Uterus (tissue), 2 donors: ENCODE measurements around the gene HNRNPUL1.

Experiments used
- CTCF ChIP-seq, 4 experiments: fragments of 200-600 bp in 2 of 4; fragments of 450-650 bp in 2 of 4; sonication (generic) in 2 of 4; IDR thresholded peaks; one replicate each; pipeline ENCODE4 v1.5.1; 2016 to 2019; ENCODE audit warnings: antibody characterized with exemption in 4 of 4, mild to moderate bottlenecking in 2 of 4, moderate library complexity in 1 of 4
- POLR2A ChIP-seq, 2 donors: fragments of 450-650 bp; IDR thresholded peaks; one replicate each; pipeline ENCODE4 v1.6.1; 2016; ENCODE audit warnings: antibody characterized with exemption in 2 of 2, mild to moderate bottlenecking in 1 of 2, moderate library complexity in 1 of 2

GRCh38 chr19:41222240-41222639, 41.9 kb upstream of the HNRNPUL1 start:
- TF ChIP-seq CTCF (IDR thresholded peaks at IDR 0.05): no peak
- no peak for TF ChIP-seq POLR2A (IDR thresholded peaks at IDR 0.05)
